Natural killer cell (primary cell): ENCODE data around the gene ABCC11. TPM values are rescaled to one million over a fixed set of nuclear protein-coding genes. Genes with fewer than 3 reads are reported as not detected.

Experiments
- ATAC-seq, 3 donors: fragments of 150-1000 bp in 2 of 3; fragments of 200-7000 bp in 1 of 3; cut with Tn5 transposase; 1 replicate in 1 of 3; 2 replicates in 2 of 3; pipeline ENCODE4 v1.10.0; 2021; ENCODE audit warnings: mild to moderate bottlenecking in 2 of 3, moderate library complexity in 2 of 3
- DNase-seq, 2 donors: peaks; one replicate each; pipeline versions ENCODE4 v3.0.0 to v3.0.0-alpha.2; 2013 to 2021; ENCODE audit warnings: mixed read lengths in 1 of 2
- H3K27ac ChIP-seq: one replicate; pipeline ENCODE4 v1.5.1; 2013; ENCODE audit warnings: mild to moderate bottlenecking, low read length
- H3K27me3 ChIP-seq: one replicate; pipeline ENCODE4 v1.6.1; 2013; ENCODE audit warnings: low read length; ENCODE audit not compliant: control insufficient read depth, insufficient read depth
- H3K36me3 ChIP-seq: one replicate; pipeline ENCODE4 v1.6.1; 2013; ENCODE audit warnings: low read length; ENCODE audit not compliant: control insufficient read depth, insufficient read depth
- H3K4me1 ChIP-seq: one replicate; pipeline ENCODE4 v1.6.1; 2013; ENCODE audit warnings: low read length; ENCODE audit not compliant: control insufficient read depth, insufficient read depth
- H3K4me3 ChIP-seq: one replicate; pipeline ENCODE4 v1.5.1; 2013; ENCODE audit warnings: low read length
- H3K9me3 ChIP-seq: one replicate; pipeline ENCODE4 v1.6.1; 2013; ENCODE audit warnings: low read length; ENCODE audit not compliant: control insufficient read depth, insufficient read depth
- H3K27ac Mint-ChIP-seq, 2 donors: one replicate each; pipeline ENCODE4 v1.8.0; 2022; ENCODE audit warnings: mild to moderate bottlenecking in 2 of 2, mixed read lengths in 2 of 2, moderate library complexity in 1 of 2
- H3K27me3 Mint-ChIP-seq, 2 donors: one replicate each; pipeline ENCODE4 v1.8.0; 2022; ENCODE audit warnings: low read depth in 2 of 2, mixed read lengths in 2 of 2
- H3K36me3 Mint-ChIP-seq: one replicate; pipeline ENCODE4 v1.8.0; 2022; ENCODE audit warnings: mixed read lengths
- H3K4me1 Mint-ChIP-seq, 2 donors: one replicate each; pipeline ENCODE4 v1.8.0; 2022; ENCODE audit warnings: mixed read lengths in 2 of 2
- H3K4me3 Mint-ChIP-seq: one replicate; pipeline ENCODE4 v1.8.0; 2022; ENCODE audit warnings: mild to moderate bottlenecking, moderate library complexity, mixed read lengths
- H3K9me3 Mint-ChIP-seq, 2 donors: one replicate each; pipeline ENCODE4 v1.8.0; 2022; ENCODE audit warnings: mixed read lengths in 2 of 2
- WGBS: methylation state at CpG from one replicate; pipeline ENCODE4 v1.1.7; 2013; ENCODE audit warnings: missing lambda C conversion rate; ENCODE audit not compliant: insufficient coverage; 5-methylcytosine and 5-hydroxymethylcytosine counted together
- intact Hi-C: fragments of 100-400 bp; cut with micrococcal nuclease; formaldehyde crosslinking; loops from one replicate; pipeline ENCODE4 v1.14.2; 2022
- total RNA-seq, 4 donors: library from RNA; stranded (reverse); fragments of 120-200 nt in 1 of 4; gene quantifications; one replicate each; pipeline versions ENCODE4 v1.2.3 to v1.2.4, GENCODE V29; 2013 to 2022
- TF ChIP-seq, protein P1 (sequence below): fragments of 200-600 bp; IDR thresholded peaks from one replicate; pipeline ENCODE4 v1.8.0; 2022; ENCODE audit warnings: antibody characterized with exemption

The ABCC11 gene
- total RNA-seq, 3 donors from 2014 or later (not counting 1 experiment from before 2014, with no cell fraction given) = 0.20 to 0.30 TPM; not detected in 1

DNA sequence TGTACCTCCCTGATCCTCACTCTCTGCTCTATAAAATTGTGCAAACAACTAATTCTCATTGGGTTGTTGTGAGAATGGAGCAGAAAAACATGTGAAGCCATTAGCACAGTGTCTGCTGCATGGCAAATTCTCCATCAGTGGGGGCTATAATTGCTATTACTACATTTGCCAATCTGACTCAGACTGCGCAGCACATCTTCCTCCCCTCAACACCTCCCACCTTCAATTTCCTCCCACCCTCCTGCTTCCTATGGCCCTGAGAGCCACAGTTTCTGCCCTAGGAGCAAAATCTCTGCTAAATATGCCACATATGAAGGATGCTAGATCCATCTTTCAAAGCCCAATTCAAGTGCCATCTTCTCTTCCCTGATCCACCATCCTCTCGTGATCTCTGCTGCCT lies 128.5 kb downstream of the ABCC11 start:
- H3K4me1 ChIP-seq = no peaks in the 10 kb centered on the region
- H3K9me3 Mint-ChIP-seq = no peaks in the 10 kb centered on the region
- DNase-seq (no peak), ATAC-seq (no peak)
- H3K9me3 ChIP-seq = no peaks in the 10 kb centered on the region
- WGBS = 86% methylated on average over 2 of the region's 2 CpGs
- no peaks in the 10 kb centered on the region for H3K4me1 Mint-ChIP-seq
- no peak overlapping the region for H3K4me3 ChIP-seq
- no peaks in the 10 kb centered on the region for H3K27me3 ChIP-seq
- intact Hi-C loops = no loop called here
- H3K36me3 Mint-ChIP-seq = no peaks in the 10 kb centered on the region
- no peaks in the 10 kb centered on the region for H3K36me3 ChIP-seq
- peaks cover 0 to 8% of the 10 kb centered on the region in 2 donors for H3K27me3 Mint-ChIP-seq
- H3K4me3 Mint-ChIP-seq = no peak overlapping the region
- TF ChIP-seq, protein P1, sequence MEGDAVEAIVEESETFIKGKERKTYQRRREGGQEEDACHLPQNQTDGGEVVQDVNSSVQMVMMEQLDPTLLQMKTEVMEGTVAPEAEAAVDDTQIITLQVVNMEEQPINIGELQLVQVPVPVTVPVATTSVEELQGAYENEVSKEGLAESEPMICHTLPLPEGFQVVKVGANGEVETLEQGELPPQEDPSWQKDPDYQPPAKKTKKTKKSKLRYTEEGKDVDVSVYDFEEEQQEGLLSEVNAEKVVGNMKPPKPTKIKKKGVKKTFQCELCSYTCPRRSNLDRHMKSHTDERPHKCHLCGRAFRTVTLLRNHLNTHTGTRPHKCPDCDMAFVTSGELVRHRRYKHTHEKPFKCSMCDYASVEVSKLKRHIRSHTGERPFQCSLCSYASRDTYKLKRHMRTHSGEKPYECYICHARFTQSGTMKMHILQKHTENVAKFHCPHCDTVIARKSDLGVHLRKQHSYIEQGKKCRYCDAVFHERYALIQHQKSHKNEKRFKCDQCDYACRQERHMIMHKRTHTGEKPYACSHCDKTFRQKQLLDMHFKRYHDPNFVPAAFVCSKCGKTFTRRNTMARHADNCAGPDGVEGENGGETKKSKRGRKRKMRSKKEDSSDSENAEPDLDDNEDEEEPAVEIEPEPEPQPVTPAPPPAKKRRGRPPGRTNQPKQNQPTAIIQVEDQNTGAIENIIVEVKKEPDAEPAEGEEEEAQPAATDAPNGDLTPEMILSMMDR = no peak
- no peak overlapping the region for H3K27ac Mint-ChIP-seq
- no peak overlapping the region for H3K27ac ChIP-seq

DNA sequence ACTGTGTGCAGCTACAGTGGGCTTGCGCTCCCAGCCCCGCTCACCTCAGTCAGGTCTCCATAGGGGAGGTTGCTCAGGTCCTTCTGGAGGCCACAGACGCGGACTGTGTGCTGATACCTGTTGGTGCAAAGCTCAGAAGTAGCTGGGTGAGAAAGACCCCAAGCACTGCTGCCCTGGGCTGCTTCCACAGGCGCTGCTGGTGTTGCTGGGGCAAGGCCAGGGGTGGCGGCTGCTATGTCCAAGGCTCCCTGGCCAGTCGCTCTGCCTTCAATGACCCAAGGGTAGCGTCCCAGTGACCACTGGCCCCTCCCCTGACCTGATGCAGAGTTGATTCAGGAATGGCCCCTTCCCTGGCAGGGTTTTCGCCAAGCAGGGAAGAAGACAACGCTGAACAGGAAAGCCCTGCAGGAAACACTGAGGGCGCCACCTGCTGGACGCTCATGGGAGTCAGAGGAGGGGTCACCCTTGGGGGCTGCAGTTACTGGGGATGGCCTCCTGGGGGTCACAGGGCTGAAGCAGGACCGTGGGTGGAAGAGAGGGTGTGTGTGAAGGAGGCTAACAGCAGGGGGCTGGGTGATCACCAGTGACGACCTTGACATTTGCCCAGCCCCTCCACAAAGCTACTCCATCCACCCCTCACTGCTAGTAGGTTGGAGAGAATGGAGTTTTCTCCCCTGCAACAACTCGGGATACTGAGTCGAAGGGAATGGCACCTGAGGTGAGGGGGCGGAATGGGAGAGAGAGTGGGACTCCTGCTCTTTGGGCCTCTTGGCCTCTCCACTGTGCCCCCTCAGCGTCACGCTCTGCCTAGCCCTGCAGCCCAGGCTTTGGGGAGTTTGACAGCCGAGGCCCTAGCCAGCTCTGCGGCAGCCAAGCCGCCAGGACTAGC lies 129.9 kb downstream of the ABCC11 start:
- peaks cover 0 to 7% of the 10 kb centered on the region in 2 donors for H3K27me3 Mint-ChIP-seq
- H3K9me3 Mint-ChIP-seq = no peaks in the 10 kb centered on the region
- no peak overlapping the region for H3K4me3 Mint-ChIP-seq
- Histone ChIP-seq H3K9me3 (no peaks in the 10 kb centered on the region), H3K27me3 (no peaks in the 10 kb centered on the region), H3K4me1 (no peaks in the 10 kb centered on the region), H3K36me3 (no peaks in the 10 kb centered on the region), H3K4me3 (no peak overlapping the region), H3K27ac (no peak overlapping the region)
- intact Hi-C loops = loop anchor here (1.0 kb wide), 1 partner anchor 976 kb away; no protein-coding TSS in a partner anchor
- WGBS = 66% methylated on average over 21 of the region's 22 CpGs
- TF ChIP-seq, protein P1 = peak; percentile 7
- no peaks in the 10 kb centered on the region for H3K36me3 Mint-ChIP-seq
- H3K4me1 Mint-ChIP-seq = no peaks in the 10 kb centered on the region
- DNase-seq = peak; percentile 22 to 67
- H3K27ac Mint-ChIP-seq = no peak overlapping the region
- ATAC-seq = peak in 2 of 3 donors; percentile 56 to 77

Other genes starting within 250 kb of the ABCC11 start
- not detected for gene ABCC12, start 91.5 kb downstream of the ABCC11 start, total RNA-seq
- gene LONP2, start 3.2 kb downstream of the ABCC11 start, total RNA-seq = 10 to 100 TPM; 48.6 to 87.8 (median 61.7) TPM
- 10 to 100 TPM; 52.9 to 57.7 (median 55.5) TPM for gene SIAH1, start 137.9 kb upstream of the ABCC11 start, total RNA-seq